HG02763 (cell line): ENCODE data around the gene ECM1.
A peak's percentile ranks its signal among the peaks of the same experiment; 100 is the strongest.

ENCODE experiments used
- ATAC-seq: cut with Tn5 transposase; IDR thresholded peaks from one replicate; pipeline ENCODE4 v1.9.1; 2021; ENCODE audit warnings: mild to moderate bottlenecking, moderate library complexity; ENCODE audit not compliant: unreplicated experiment

ECM1 gene

DNA sequence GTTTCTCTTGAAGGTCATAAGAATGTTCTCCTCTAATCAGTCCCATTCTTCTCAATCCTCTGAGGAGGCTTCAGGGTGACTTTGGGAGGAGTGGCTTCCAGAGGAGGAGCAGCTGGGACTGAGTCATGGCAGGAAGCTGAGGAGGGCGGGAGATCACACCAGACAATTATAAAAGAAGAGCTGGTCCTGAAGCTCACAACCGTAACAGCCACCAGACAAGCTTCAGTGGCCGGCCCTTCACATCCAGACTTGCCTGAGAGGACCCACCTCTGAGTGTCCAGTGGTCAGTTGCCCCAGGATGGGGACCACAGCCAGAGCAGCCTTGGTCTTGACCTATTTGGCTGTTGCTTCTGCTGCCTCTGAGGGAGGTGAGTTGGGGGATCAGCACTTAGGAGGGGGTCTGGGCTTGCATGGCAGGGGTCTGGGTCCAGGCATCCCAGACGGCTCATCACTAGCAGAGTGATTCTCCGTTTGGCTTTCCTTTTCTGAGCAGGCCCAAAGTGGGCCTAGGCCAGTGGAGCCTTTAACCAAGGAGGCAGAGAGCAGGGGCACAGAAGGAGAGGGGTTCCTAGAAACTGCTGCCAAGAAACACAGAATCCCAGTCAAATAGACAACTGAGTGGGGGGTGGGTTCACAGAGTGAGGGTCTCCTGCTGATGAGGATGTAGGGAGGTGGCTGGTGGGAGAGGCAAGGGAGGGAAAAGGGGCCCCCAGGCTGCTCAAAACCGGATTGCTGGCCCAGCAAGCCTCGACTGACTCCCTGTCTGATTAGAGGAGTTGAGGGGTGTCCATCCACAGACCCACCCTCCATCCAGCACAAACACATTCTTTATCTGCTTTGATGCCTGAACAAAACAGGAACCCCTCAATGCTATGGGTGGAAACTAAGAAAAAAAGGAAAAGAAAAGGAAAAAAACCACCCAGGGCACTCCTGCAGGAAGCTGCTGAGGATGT, at the start of gene ECM1:
ECM1 (plus strand) TSS at position 198 of the 953 bp plus-strand sequence; CDS start at position 299, 101 bp downstream.
- no peak for ATAC-seq

DNA sequence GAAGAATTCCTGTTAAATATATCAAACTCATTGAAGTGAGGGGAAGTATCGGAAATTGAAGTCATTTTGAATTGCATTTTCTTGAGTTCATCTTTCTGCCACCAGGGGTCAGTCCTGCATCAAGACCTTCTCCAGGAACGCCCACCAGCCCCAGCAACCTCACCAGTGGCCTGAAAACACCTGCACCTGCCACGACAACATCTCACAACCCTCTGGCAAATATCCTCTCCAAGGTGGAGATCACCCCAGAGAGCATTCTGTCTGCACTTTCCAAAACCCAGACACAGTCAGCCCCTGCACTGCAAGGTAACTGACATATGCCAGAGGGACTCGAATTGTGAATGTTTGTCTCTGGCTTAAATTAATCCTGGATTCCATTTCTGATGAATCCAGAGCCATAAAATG, 43.5 kb upstream of the ECM1 start:
- ATAC-seq: no peak

DNA sequence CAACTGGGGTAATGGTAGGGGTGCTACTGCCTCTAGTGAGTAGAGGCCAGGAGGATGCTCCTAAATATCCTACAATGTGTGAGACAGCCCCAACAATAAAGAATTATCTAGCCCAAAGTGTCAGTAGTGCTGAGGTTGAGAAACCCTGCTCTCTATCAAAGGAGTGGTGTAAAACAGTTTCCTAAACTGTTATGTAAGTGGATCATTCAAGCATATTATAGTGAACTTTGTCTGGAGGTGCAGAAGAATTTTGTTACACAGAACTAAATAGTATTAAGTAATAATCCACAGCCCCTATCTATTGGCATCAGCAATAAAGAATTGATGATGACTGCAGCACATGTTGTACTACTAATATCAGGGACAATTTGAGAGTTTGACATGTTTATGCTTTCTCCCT, 40.9 kb upstream of the ECM1 start:
- ATAC-seq: no peak

DNA sequence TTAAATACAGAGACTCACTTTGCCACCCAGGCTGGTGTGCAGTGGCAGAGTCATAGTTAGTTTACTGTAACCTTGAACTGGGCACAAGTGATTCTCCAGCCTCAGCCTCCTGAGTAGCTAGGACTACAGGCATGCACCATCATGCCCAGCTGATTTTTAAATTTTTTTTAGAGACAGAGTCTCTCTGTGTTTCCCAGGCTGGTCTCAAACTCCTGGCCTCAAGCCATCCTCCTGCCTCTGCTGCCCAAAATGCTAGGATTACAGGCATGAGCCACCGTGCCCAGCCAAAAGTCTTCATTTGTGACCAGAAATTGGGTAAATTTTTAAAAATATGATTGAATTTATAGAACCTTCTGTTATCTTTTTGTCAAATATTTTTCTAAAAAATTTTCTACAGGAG, 38.6 kb upstream of the ECM1 start:
- ATAC-seq: no peak

DNA sequence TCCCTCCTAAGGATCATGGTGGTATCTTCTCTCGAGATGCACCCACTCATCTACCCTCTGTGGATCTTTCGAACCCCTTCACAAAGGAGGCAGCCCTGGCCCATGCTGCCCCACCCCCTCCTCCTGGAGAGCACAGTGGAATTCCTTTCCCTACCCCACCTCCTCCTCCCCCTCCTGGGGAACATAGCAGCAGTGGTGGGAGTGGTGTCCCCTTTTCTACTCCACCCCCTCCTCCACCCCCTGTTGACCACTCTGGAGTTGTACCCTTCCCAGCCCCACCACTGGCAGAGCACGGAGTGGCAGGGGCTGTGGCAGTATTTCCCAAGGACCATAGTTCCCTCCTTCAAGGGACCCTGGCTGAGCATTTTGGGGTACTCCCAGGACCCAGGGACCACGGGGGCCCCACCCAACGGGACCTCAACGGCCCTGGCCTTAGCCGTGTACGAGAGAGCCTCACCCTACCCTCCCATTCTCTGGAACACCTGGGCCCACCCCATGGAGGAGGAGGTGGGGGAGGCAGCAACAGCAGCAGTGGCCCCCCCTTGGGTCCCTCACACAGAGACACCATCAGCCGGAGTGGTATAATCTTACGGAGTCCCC, 35.2 kb upstream of the ECM1 start:
- ATAC-seq: no peak

DNA sequence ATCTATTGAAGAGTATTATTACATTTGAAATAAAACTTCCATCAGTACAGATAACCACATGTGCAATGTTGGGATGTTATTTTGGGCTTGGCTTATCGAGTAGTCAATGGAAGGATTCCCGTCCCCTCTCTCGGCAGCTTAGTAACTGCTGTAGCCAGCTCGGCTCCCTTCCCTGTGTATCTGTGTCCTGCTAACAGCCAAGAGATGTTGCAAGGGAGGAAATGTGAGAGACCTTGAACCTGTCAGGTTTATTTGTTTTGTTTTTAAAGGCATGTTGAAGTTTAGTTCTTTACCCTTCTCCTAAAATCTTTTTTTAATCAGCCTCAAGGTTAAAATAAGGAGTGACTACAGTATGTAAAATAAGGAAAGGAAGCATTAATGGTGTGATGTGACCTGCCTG, 34.2 kb upstream of the ECM1 start:
- no peak for ATAC-seq

DNA sequence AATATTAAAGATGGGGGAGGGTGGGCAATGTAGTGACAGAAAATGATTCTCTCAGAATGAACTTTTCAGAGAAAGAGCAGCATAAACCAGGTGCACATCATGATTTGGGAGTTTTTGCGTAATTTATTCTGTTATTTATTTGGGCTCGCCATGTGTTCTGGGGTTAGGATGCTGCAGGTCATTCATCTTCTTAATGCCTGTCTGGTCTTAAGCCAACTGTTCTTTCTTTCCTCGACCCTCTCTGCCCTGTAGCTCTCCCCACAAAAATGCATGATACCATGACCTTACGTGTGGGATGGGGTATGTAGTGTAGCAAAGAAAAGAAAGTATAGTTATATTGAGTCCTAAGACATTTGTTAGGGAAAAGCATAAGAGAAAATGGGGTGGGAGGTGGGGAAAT, 33.0 kb upstream of the ECM1 start:
- no peak for ATAC-seq

DNA sequence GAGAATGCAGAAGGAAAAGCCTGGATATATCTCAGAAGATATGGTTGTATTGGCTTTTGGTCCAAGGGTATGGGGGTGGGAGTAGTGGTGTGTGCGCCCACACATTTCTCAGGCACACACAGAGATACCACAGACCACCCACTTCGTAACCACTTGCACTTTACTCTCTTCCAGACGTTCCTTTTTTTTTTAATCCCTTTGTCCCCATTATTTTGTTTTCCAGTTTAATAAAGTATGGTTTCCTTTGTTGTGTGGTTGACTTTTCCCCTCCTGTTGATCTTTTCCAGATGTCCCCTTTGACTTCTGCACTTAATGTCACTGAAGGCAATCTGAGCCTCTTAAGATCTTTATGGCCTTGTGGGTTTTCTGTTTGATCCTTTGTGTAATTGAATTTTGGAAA, 31.2 kb upstream of the ECM1 start:
- no peak for ATAC-seq

DNA sequence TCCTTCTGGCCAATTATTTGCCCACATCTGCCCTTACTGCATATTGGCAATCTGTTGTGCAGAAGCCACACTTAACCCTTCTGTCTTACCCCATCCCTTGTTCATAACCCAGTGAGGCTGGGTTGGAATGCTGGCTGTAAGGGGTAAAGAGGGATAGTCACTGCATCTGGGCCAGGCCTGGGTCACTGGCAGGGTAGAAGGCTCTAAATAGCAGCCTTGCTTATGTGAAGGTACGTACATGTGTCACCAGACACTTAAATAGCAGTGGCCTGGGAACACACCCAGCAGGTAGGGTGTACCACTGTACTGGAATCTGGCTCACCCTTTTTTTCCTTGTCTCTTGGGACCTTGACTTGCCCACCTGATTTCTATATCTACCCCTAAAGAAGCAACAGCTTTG, 30.6 kb upstream of the ECM1 start:
- ATAC-seq: no peak

DNA sequence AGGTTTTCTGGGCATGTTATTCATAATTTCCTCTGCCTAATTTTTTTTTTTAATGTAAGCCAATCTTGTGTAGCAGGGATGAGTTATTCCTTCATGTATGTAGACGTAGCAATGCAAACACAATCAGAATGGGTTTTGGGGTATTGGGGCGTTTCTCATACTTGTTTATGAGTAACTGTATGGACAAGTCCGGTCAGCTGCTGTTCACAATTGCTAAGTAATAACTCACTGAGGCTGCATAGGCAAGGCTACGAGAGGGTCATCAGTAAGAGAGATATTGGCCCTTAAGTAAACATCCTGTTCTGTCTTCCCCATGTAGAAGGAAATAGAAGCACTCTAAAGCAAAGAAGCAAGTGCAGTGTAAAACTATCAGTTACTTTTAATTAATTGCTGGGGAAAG, 30.2 kb upstream of the ECM1 start:
- no peak for ATAC-seq

DNA sequence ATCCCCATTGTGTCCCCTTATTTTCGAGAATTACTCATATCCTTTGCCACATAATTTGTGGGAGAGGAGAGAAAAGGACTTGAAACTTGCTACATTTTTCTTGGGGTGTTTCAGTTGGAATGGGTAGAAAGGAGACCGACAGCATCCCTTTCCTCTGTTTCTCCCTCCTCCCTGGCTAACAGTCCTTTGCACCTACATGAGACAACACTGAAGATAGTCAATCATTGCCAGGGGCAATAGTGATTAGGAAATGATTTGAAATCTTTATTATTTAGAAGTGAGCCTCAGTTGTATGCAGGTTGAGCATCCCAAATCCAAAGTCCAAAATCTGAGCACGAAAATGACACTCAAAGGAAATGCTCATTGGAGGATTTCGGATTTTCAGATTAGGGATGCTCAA, 28.5 kb upstream of the ECM1 start:
- no peak for ATAC-seq

DNA sequence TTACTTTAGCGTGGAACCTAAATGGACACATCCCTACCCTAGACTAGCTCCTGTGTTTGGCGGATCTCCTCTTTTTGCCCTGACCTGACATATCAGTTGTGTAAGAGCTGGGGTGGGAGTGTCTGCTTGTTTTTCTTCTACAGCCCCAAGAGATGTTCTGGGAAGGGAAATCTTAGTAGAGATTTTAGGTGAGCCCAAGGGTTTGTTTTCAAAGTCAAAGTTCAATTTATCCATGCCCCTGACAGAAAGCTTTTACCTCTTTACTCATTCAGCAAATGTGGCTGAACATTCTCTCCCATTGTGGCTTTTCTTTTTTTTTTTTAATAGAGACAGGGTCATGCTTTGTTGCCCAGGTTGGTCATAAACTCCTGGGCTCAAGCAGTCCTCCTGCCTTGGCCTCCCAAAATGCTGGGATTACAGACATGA, 28.0 kb upstream of the ECM1 start:
- ATAC-seq: no peak

DNA sequence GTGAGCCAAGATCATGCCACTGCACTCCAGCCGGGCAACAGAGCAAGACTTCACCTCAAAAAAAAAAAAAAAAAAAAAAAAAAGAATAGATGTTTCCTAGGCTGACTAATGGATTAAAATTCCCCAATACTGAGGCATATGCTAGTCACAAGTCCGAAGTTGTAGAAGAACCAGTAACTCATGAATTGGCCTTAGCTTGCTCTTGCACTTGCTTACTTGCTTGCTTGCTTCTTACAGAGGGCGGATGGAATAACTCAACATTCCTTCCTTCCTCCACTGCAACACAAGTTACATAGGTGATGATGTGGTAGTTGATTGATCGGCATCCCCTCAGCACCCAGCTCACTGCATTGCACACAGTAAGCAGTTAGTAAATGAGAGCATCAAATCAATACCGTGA, 23.5 kb upstream of the ECM1 start:
- no peak for ATAC-seq

DNA sequence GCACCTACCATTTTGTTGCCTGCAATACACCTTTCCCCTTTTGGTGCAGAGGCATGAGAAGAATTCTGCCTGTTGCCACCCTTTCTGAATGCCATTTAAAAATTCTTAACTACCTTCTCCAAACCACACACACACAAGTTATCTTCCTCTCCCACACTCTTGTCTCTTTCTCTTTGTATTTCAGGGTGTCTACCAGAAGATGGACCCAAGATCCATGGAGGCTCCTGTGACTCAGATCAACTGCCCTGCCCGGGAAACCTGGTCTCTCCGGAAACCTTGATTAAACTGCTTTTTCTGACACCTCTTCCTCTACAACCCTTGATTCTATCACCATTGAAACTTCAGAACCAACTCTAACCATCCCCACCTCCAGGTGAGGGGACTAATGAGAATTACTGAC, 23.0 kb upstream of the ECM1 start:
- no peak for ATAC-seq

DNA sequence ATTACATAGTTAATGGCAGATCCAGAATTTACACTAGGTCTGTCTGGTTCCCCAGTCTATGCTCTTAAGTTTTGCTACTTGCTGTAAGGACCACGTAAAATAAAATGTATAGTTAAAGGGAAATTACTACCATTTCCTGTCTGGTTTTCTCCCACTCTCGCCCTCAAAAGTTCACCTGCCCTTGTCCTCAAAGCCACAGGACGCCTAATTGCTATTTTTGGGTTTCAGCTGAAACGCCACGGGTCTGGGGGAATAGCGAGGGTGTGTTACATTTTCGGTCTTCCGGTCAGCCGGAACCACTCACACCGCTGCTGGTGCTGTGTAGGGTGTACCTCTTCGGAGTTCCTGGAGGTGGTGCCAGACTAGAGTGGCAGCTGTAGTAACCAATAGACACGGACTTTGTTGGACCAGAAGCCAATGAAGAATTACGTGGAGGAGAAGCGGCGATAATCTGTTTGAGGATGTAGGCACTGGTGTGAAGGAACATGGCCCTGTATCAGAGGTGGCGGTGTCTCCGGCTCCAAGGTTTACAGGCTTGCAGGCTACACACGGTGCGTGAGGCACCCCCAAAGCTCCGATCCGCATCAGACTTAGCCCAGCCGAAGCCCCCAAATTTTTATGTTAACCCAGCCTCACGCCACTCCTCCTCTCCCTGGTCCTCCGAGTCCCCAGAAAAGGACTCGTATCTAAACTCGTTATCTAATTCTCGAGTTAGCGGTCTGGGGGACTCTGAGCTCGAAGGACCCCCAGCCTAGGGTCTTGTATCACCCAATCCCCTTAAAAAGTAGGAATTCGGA, 20.7 kb upstream of the ECM1 start, which contains the start of gene TARS2:
TARS2 (plus strand) TSS at position 454 of the 797 bp plus-strand sequence; CDS start at position 486, 32 bp downstream.
- peak; percentile 99 for ATAC-seq

DNA sequence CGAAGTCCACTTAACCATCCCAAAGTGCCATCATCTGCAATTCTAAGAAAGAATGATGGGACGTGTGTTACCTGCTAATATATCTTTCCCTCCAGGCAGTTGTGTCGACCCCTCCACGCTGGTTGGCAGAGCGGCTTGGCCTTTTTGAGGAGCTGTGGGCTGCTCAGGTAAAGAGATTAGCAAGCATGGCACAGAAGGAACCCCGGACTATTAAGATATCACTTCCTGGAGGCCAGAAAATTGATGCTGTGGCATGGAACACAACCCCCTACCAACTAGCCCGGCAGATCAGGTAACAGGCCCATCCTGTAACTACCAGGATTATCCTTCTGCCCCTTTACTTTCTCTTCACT, 20.2 kb upstream of the ECM1 start:
- no peak for ATAC-seq

DNA sequence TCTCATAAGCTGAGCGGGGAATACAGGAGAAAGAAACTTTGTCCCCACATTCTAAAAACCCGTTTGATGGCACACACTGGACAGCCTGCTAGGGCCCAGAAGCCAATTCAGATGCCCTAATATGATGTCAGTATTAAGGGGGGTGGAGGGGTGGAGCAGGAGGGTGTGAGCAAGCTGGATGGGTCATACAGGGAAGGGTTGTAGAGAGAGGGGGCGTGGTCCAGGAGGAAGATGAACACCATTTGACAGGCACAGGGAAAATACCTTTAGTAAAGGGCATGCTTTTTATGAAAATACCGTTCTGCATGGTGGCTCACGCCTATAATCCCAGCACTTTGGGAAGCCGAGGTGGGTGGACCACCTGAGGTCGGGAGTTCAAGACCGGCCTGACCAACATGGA, 14.7 kb upstream of the ECM1 start:
- ATAC-seq: no peak

DNA sequence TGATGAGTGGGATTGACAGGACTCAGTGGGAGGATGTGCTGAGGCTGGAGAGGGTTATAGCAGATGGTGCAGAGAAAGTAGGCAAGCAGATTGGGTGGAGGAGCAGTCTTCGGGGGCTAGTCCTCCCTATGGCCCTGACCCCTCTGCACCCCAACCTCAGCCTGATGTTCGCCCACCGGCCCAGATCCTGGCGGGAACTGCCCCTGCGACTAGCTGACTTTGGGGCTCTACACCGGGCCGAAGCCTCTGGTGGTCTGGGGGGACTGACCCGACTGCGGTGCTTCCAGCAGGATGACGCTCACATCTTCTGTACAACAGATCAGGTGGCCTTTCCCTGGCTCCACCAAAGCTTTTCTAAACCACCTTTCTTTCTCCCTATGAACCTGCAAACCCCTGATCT, 9.6 kb upstream of the ECM1 start:
- no peak for ATAC-seq

DNA sequence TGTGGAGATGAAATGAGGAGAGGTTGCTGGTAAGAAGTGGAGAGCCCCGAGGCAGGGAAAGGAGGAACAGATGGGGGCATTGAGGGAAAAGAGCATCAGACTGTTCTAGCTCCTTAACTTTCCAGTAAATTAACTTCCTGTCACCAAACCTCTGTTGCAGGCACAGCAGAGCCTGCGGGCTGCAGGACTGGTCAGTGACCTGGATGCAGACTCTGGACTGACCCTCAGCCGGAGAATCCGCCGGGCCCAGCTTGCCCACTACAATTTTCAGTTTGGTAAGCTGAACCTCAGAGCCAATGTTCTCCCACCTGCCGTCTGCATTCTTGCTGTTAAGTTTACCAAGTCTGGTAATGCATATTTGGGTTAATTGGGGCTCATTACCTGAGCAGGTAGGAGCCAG, 2.5 kb upstream of the ECM1 start:
- no peak for ATAC-seq

DNA sequence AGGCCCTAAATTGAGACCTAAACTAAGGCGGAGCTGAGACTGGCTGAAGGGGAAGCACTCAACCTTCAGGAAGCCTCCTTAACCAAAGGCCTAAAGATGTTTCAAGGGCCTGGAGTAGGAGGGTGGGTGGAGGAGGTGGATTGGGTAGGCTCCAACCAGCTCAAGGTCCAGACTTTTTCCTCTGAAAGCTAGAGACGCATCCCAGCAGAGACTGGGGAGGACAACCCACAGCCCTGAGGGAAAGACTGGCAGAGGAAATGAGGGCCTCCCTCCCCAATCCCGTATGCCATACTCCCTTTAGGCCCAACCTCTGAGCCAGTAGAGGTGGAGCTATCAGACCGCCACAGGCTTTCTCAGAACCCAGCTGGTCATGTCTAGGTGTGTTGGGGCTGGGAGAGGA, 1.1 kb downstream of the ECM1 start:
- ATAC-seq: no peak

DNA sequence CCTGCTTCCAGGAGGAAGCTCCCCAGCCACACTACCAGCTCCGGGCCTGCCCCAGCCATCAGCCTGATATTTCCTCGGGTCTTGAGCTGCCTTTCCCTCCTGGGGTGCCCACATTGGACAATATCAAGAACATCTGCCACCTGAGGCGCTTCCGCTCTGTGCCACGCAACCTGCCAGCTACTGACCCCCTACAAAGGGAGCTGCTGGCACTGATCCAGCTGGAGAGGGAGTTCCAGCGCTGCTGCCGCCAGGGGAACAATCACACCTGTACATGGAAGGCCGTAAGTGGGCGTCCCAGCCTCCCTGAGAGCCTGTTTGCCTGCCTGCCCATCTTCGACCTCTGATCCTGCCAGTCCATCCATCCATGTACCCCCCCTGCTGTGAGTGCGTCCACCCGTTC, 3.6 kb downstream of the ECM1 start:
- ATAC-seq: no peak
